GM18870 (cell line): ENCODE results near the gene KRTAP10-7.
"Not testable (repeated sequence)": the region's sequence is repeated elsewhere in the genome, so short reads cannot be mapped to it uniquely, and the experiment has no call there.

Source experiments
- ATAC-seq: cut with Tn5 transposase; IDR thresholded peaks from one replicate; pipeline ENCODE4 v1.9.1; 2021; ENCODE audit warnings: moderate library complexity; ENCODE audit not compliant: unreplicated experiment

The KRTAP10-7 gene

DNA sequence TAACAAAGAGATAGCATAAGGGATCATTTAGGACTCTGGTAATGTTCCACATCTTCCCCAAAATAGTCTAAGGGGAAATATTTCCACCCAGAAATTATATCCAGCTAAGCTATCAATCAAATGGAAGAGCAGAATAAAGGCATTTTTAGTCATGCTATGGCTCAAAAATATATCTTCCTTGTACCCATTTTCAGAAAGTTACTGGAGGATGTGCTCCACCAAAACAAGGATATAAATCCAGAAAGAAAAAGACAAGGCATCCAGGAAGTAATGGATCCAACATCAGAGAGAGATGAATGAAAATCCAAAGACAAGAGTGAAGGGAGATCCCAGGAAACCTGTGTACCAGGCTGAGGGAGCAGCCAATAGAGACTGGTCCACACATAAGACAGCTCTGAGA lies 8.8 kb downstream of the KRTAP10-7 start:
- ATAC-seq: no peak

- not testable (repeated sequence) for ATAC-seq
These were observed 9.9 kb downstream of the KRTAP10-7 start for GRCh38 chr21:44610157-44610843.

DNA sequence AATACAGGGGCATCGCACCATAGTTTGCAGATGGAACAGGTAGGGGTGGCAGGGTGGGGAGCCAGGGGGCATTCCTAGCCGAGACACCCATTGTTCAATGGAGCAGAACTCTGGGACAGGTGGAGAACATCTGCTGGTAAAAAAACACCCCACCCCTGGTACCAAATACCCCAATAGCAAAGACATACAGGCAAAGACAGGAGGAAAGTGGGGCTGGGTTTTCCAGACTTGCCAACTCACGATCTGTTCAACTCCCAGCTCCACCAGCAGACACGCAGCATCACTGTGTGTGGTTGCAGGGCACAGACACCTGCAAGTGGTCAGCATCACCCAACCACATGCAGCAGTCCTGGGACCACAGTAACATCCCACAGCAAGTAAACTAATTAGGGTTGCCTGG lies 11.2 kb downstream of the KRTAP10-7 start:
- no peak for ATAC-seq

DNA sequence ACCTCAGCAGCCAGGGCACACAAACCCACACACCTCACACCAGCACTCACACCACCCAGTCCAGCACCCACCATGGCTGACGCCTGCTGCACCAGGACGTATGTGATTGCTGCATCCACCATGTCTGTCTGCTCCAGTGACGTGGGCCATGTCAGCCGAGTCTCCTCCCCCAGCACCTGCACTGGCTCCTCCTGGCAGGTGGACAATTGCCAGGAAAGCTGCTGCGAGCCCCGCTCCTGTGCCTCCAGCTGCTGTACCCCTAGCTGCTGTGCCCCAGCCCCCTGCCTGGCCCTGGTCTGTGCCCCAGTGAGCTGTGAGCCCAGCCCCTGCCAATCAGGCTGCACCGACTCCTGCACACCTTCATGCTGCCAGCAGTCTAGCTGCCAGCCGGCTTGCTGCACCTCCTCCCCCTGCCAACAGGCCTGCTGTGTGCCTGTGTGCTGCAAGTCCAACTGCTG lies 11.7 kb downstream of the KRTAP10-7 start, which contains the start of gene KRTAP10-8:
TSS of gene KRTAP10-8 (plus strand) at position 51 of the 458 bp plus-strand sequence. CDS start at position 73, 22 bp downstream.
- no peak for ATAC-seq

GRCh38 chr21:44612669-44613229 lies 12.4 kb downstream of the KRTAP10-7 start:
- no peak for ATAC-seq

DNA sequence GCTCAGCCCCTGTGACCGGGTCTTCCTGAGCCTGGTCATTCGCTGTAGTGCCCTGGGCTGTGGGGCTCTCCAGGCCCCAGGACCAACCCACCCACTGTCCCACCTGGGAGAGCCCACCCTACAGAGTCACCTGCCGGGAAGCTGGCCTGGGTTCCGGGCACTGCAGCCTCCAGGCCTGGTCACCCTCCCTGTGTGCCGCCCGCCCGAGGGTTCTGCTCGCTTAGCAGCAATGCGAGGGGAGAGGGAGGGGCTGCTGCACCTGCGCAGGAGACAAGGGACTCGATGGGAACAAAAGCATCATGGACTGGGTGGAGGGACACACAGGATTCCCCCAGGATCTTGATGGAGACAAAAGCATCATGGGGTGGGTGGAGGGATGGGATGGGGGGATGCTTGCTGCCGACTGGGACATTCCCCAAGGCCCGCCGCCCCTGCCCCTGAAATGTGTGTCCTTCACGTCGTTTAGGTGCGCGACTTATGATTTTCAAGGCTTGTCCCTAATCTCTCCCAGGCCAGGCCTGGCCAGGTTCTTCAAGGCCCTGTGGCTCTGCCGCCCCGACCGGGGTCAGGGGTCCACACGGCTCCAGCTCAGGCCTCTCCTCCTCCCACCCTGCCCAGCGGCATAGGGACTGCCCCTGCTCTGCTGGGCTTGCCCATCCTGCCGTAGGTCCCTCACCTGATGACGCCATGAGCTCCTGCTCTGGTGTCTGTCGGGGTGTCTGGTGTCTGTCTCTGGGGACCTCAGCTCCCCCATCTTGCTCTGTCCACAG lies 13.2 kb downstream of the KRTAP10-7 start:
- no peak for ATAC-seq

GRCh38 chr21:44614161-44614631 lies 13.8 kb downstream of the KRTAP10-7 start:
- no peak for ATAC-seq

- no peak for ATAC-seq
These were observed 14.6 kb downstream of the KRTAP10-7 start for GRCh38 chr21:44614961-44615391.

DNA sequence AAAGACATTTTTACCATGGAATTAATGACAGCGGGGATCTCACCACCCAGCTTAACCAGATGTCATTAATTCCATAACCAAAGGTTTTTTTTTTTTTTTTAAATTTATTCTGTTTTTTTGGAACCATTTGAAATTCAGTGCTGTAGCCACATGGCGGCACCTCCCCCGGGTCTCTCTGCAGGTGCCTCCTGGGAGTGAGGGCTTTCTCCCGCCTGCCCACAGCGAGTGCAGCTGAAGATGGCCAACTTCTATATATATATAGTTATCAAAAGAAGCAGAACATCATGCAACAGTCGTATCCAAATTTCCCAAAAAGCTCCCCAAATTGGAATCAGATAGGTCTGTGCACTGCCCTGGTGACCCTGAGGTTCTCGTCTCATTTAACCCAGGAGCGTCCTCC lies 15.1 kb downstream of the KRTAP10-7 start:
- no peak for ATAC-seq

DNA sequence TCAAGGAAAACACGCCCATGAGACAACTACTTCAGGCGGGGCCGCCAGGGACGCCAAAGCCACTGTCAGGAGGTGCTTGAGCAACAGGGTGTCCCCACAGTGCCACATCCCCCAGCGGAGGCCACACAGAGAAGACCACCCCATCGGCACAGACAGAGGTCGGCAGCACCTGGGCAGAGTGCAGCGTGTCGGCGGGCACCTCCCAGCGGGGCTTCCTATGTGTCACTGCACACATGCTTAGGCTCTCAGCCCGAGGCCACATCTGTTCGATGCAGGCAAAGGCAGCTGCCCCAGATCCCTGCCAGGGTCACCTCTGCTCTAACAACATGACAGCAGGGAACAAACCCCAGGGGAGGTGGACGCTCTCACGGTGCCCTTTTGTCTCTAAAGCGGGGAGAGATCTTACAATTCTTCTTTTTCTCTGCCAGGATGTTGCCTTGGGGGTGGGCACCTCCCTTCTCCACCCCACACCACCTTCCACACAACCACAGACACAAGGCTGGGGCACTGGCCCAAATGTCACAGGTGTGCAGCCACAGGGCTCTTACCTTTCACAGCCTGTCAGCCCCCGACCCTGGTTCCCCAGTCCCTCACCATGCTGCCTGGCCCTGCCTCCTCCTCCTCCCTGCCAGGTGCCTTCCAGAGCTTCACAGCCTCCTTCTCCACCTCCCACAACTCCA lies 15.7 kb downstream of the KRTAP10-7 start:
- ATAC-seq: no peak

GRCh38 chr21:44616591-44616926 lies 16.2 kb downstream of the KRTAP10-7 start:
- no peak for ATAC-seq

DNA sequence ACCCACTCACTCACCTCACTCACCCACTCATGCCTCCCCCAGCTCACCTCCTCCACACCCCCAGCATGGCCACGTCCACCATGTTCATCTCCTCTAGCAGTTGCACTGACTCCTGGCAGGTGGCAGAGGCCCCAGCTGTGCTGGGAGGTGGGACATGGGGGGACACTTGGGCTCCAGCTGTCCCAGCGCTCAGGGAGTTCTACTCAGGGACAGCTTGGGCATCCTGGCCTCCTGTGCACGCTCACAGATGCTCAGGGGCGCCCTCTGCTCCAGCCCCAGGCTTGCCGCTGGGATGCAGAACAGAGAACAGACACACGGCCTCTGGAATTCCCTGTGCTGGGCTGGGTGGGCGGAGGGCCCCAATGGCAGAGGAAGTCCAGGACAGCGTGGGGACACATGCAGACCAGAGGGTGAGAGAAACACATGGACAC lies 16.7 kb downstream of the KRTAP10-7 start:
- ATAC-seq: no peak

DNA sequence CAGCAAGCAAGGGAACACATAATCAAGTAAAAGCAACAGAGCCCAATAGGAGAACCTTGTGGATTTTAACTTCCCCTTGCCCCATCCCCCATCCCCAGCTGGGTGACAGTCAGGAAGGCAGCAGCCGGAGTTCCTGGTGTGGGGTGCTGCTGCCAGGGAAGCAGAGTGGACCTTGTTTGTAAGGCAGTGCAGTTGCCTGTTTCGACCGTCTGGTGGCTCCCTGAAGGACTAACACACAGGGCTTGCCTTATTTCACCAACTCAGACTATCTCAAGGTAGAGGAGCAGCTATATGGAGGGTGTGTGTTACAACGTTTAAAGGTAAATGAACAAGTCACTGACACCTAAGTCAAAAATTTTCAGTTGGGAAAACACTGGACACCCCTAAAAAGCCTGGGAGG lies 18.1 kb downstream of the KRTAP10-7 start:
- no peak for ATAC-seq

- no peak for ATAC-seq
These were observed 18.5 kb downstream of the KRTAP10-7 start for GRCh38 chr21:44618909-44619308.

GRCh38 chr21:44619886-44620285 lies 19.5 kb downstream of the KRTAP10-7 start:
- no peak for ATAC-seq

DNA sequence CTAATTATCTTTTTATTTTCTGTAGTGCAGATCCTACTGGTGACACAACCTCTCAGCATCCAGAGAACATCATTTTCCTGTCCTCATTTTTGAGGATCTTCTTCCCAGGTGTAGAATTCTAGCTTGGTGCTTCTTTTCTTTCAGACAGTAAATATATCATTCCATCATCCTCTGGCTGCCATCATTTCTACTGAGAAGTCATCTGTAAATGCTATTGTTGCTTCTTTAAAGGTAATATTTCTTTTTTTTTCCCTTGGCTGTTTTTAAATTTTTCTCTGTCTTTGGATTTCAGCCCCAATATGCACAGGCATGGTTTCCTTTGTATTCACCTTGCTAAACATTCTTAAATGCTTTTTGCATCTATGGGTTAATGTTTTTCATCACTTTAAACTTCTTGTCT lies 23.2 kb downstream of the KRTAP10-7 start:
- ATAC-seq: no peak

DNA sequence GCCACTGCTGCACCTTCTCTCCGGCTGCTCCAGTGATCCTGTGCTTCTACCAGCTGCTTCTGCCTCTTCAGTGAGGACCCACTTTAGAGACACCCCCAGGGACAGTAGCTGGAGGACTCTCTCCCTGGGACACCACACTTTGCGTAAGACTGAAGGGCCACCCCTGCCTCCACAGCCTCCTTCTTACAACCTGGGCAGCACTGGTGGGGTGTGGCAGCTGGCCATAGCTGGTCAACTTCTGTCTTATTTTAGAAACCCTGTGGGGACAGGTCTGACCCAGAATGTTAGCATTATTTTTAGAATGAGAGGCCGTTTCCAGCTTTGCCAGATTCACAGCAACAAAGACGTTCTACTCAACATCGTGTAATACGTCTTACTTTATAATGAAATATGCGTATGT lies 25.4 kb downstream of the KRTAP10-7 start:
- ATAC-seq: no peak

- ATAC-seq: no peak
These were observed 25.9 kb downstream of the KRTAP10-7 start for GRCh38 chr21:44626262-44626661.

DNA sequence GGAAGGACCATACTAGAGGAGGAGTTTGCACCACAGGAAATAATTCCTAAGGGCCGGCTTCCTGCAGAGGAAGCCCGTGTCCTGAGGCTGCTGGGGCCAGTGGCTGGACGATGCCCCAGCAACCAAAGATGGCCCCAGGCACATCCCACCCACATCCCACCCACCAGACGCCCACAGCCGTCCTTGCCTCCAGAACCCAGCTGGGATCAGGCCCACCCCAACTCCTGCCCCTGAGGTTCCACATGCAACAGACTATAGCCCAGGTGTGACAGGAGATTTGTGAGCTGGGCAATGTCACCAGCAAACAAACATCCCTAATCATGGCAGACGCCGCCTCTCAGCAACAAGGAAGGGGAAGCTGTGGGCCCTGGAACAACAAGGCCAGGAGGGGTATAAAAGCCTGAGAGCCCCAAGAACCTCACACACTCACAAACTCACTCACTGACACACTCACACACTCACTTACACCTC lies 26.3 kb downstream of the KRTAP10-7 start, which contains the start of gene KRTAP10-9:
TSS of gene KRTAP10-9 (plus strand) at position 421 of the 471 bp plus-strand sequence. CDS start 79 bp downstream, outside the sequence.
- no peak for ATAC-seq

GRCh38 chr21:44627181-44627822 lies 26.9 kb downstream of the KRTAP10-7 start:
- not testable (repeated sequence) for ATAC-seq
